ENCODE results near the gene LTF. TPM values are rescaled to one million over a fixed set of nuclear protein-coding genes. Genes with fewer than 3 reads are reported as not detected.

LTF gene
- total RNA-seq, 1 experiment from 2014 or later = not detected

- no peak for DNase-seq (ENCODE audit: low read depth)
Measured at GRCh38 chr3:46491089-46492070, 26.7 kb upstream of the LTF start.

- no peak for DNase-seq (ENCODE audit: low read depth)
Measured at GRCh38 chr3:46490338-46491084, 25.8 kb upstream of the LTF start.

DNA sequence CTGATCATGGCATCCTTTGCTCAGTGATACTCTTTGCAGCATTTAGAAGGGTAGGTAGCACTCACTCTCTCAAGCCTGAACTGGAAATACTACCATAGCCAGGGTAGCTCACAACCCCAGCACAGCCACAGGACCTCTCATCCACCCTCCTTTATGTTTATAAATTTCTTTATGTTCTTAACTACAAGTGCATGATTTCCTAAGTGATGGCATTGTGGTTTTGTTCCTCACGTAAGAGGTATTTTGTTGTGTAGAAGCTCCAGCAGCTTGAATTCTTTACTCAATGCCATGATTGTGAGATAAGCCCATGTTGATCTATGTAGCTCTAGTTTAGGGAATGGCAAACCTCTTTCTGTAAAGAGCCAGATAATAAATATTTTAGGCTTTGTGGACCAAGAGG, 25.2 kb upstream of the LTF start:
- DNase-seq (ENCODE audit: low read depth) = no peak

- no peak for DNase-seq (ENCODE audit: low read depth)
Measured at GRCh38 chr3:46489381-46489780, 24.7 kb upstream of the LTF start.

DNA sequence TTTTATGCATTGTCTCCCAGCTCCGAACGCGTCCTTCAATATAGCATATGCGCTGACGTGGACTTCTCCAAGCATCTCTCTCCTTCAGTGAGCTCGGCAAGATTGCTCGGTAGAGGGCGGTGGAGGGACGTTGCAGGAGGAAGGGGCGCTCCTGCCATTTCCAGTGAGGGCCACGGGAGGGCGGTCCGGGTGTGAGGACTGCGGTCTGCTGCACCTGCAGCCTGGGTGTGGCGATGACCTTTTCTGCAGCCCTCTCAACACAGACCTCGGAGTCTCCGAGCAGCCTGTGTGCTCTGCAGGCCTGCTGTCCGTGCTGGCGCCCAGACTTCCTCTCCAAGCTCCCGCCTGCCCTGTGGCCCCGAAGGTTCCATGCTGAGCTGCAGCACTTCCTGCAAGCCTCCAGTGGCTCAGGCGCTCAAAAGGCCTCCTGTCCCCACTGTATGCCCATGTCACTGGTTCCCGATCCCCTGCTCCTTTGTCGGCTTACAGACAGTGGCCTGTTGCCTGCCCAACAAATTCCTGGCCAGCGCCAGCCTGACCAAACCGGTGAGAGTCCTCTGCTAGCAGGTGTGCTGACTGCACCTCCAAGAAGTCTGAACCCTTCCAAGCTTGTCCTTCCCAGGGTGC, 24.1 kb upstream of the LTF start:
- DNase-seq (ENCODE audit: low read depth) = peak; percentile 88

GRCh38 chr3:46485779-46486175, 21.1 kb upstream of the LTF start:
- no peak for DNase-seq (ENCODE audit: low read depth)

GRCh38 chr3:46484911-46485778, 20.4 kb upstream of the LTF start:
- no peak for DNase-seq (ENCODE audit: low read depth)

DNA sequence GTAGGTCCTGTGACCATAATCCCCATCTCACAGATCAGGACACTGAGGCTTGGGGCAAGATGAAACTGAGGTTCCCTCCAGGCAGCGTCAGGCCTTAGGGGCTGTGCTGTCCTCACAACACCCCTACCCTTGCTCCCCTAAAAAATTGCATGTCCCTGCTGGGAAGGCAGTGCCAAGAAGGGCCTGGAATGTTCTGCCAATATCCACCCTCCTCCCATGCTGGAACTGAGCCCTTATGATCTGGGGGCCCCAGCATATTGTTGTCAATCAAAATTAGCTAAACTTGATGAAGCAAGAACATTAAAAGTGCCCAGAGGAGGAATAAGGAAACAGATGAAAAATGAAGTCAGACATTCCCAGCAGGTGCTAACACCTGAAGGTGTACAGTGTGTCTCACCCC, 19.7 kb upstream of the LTF start:
- DNase-seq (ENCODE audit: low read depth) = no peak

GRCh38 chr3:46483825-46484224, 19.1 kb upstream of the LTF start:
- no peak for DNase-seq (ENCODE audit: low read depth)

DNA sequence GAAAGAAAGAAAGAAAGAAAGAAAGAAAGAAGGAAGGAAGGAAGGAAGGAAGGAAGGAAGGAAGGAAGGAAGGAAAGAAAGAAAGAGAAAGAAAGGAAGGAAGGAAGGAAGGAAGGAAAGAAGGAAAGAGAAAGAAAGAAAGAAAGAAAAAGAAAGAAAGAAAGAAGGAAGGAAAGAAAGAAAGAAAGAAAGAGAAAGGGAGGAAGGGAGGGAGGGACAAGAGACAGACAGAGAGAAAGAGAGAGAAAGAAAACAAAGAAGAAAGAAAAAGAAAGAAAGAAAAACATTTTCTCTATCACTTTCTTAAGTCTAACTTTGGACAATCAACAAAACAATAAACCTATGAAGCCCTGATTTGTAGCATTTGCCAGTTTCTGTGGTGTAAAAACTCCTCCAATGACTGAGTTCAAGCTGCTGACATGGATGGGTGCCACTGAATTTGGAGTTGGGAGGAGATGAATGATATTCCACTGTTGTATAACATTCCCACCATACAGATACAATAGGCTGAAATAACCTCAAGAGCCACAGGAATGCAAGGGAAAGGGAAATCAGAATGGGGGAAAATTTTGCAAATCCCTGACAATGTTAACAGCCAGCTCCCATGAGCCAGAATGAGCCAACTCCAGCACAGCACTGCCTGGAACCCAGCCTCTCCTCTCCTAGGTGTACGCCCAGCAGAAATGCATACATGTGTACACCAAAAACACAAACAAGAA, 18.1 kb upstream of the LTF start:
- DNase-seq (ENCODE audit: low read depth) = peak; percentile 67

GRCh38 chr3:46481636-46482035, 16.9 kb upstream of the LTF start:
- no peak for DNase-seq (ENCODE audit: low read depth)

GRCh38 chr3:46480491-46481195, 15.9 kb upstream of the LTF start:
- DNase-seq (ENCODE audit: low read depth) = no peak

- DNase-seq (ENCODE audit: low read depth) = no peak
Measured at GRCh38 chr3:46479696-46480095, 15.0 kb upstream of the LTF start.

DNA sequence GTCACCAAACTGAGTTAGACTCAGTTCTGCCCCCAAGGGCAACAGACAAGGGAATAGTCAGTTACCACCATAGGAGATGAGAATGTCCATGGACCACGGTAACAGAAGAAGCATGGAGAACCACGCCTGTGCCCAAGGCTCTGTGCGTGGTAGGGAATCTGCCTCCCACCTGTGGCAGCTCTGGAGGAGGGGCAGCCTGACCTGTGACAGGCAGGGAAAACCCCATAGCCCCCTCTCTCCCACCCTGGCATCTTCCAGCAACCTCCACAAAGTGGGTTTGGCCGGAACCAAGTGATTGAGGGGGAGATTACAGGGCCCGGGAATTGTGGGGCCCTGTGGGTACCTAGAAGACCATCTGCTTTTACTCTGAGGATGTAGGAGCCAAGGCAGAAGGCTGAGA, 14.3 kb upstream of the LTF start:
- DNase-seq (ENCODE audit: low read depth) = no peak

GRCh38 chr3:46478341-46478740, 13.6 kb upstream of the LTF start:
- DNase-seq (ENCODE audit: low read depth) = no peak

DNA sequence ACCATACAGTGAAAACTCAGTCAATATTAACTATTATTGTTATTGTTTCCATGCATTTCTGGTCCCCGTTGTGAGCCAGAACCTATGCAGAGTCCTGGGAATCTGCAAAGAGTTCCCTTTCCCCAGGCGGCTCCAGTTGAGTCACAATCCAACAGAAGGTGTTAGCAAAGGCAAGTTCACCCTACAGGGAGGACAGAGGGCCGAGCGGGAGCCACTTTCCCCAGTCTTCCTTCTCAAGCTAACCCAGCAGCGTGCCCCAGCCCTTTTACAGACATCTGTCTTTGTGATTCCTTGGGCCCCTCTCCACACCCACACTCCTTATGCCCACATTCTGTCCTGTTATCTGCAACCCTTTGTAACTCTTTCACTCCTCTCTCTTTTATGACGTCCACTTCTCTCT, 13.1 kb upstream of the LTF start:
- DNase-seq (ENCODE audit: low read depth) = no peak

- no peak for DNase-seq (ENCODE audit: low read depth)
Measured at GRCh38 chr3:46477145-46477544, 12.4 kb upstream of the LTF start.

- no peak for DNase-seq (ENCODE audit: low read depth)
Measured at GRCh38 chr3:46472736-46473135, 8.0 kb upstream of the LTF start.

DNA sequence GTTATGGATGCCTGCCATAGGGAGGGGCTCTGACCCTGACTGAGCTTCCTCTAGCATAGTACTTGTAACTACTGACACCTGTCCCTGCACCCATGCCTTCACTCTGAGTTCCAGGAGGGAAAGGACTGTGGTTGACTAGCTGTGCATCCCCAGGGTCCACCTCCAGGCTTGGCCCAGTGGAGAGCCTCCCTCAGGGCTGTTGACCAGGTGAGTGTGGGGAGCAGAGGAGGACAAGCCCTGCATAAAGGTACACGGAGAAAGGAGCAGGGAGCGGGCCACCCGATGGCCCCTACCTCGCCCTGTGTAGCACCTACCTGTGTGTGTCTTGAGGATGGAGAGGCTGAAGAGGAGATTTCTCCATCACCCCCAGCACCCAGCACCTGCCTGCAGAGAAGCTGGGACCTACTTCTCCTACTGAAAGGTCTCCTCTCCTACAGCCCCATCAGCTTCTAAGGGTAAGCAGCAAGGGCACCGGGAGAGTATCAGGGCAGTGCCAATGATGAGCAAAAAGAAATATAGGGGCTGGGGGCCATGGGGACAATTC, 6.7 kb upstream of the LTF start:
- DNase-seq (ENCODE audit: low read depth) = no peak

- no peak for DNase-seq (ENCODE audit: low read depth)
Measured at GRCh38 chr3:46470831-46471230, 6.1 kb upstream of the LTF start.

Measured in Daoy (cell line).